H1 (cell line): ENCODE measurements around the gene CDH15. TPM values are rescaled to one million over a fixed set of nuclear protein-coding genes. Genes with fewer than 3 reads are reported as not detected.

Source experiments
- CTCF ChIA-PET: fragments of 300-600 bp; sonication (Branson Sonifier 250); formaldehyde crosslinking; loops from one replicate; lab custom pipeline; 2021; ENCODE audit not compliant: partially characterized antibody; lab: Charles Lee
- POLR2A ChIA-PET: fragments of 300-600 bp; sonication (Branson Sonifier 250); formaldehyde crosslinking; loops from one replicate; lab custom pipeline; 2021; ENCODE audit warnings: inconsistent platforms; ENCODE audit not compliant: partially characterized antibody; lab: Charles Lee
- DNase-seq, 2 experiments: peaks; one replicate each; pipeline versions ENCODE4 v3.0.0 to v3.0.0-alpha.2; 2010 to 2022; ENCODE audit warnings: low spot score in 2 of 2, low read depth in 1 of 2, mixed read lengths in 1 of 2
- FAIRE-seq: peaks from 2 replicates; lab custom pipeline; 2011; peaks lifted over from hg19 to GRCh38; lab: Jason Lieb, UNC
- H2AFZ ChIP-seq: 2 replicates; pipeline ENCODE4 v1.8.1; 2012; ENCODE audit warnings: low read length, inconsistent platforms
- H2AK5ac ChIP-seq: 2 replicates; pipeline ENCODE4 v1.6.1; 2013; ENCODE audit warnings: low read depth, low read length
- H2BK120ac ChIP-seq: replicated peaks from 2 replicates; pipeline ENCODE3; 2013; ENCODE audit warnings: low read depth, low read length, inconsistent platforms
- H2BK12ac ChIP-seq: 2 replicates; pipeline ENCODE4 v1.6.1; 2013; ENCODE audit warnings: low read depth, low read length
- H2BK15ac ChIP-seq: 2 replicates; pipeline ENCODE4 v1.6.1; 2013; ENCODE audit warnings: low read length
- H2BK20ac ChIP-seq: 2 replicates; pipeline ENCODE4 v1.6.1; 2013; ENCODE audit warnings: low read length
- H2BK5ac ChIP-seq: 2 replicates; pipeline ENCODE4 v1.6.1; 2013; ENCODE audit warnings: low read depth, low read length
- H3K14ac ChIP-seq: 2 replicates; pipeline ENCODE4 v1.6.1; 2013; ENCODE audit warnings: inconsistent platforms; ENCODE audit not compliant: insufficient read length
- H3K18ac ChIP-seq: 2 replicates; pipeline ENCODE4 v1.6.1; 2013; ENCODE audit warnings: low read length; ENCODE audit errors: extremely low read depth
- H3K23ac ChIP-seq: 2 replicates; pipeline ENCODE4 v1.6.1; 2013; ENCODE audit warnings: inconsistent platforms; ENCODE audit not compliant: insufficient read length
- H3K23me2 ChIP-seq: 2 replicates; pipeline ENCODE4 v1.6.1; 2013; ENCODE audit warnings: low read depth, low read length
- H3K27ac ChIP-seq: 2 replicates; pipeline ENCODE4 v1.6.1; 2011; ENCODE audit warnings: low read depth, low read length, inconsistent platforms
- H3K27me3 ChIP-seq, 4 experiments: replicated peaks in 1 of 4; 1 replicate in 1 of 4; 2 replicates in 3 of 4; pipeline versions ENCODE4 v1.6.1 to v1.8.1; 2011 to 2013; ENCODE audit warnings: low read length in 3 of 4, mild to moderate bottlenecking in 3 of 4, inconsistent platforms in 2 of 4, mixed read lengths in 2 of 4, moderate library complexity in 1 of 4; ENCODE audit not compliant: control insufficient read depth in 3 of 4, insufficient read depth in 3 of 4; ENCODE audit errors: extremely low read depth in 1 of 4
- H3K36me3 ChIP-seq, 4 experiments: 2 replicates each; pipeline versions ENCODE4 v1.6.1 to v1.8.1; 2011 to 2013; ENCODE audit warnings: mild to moderate bottlenecking in 4 of 4, low read length in 3 of 4, moderate library complexity in 2 of 4, control low read depth in 1 of 4, inconsistent platforms in 1 of 4; ENCODE audit not compliant: insufficient read depth in 4 of 4, control insufficient read depth in 2 of 4
- H3K4ac ChIP-seq: replicated peaks from 2 replicates; pipeline ENCODE3; 2013; ENCODE audit warnings: low read length, low read depth, mixed read lengths, inconsistent platforms; ENCODE audit not compliant: insufficient read length
- H3K4me1 ChIP-seq, 4 experiments: replicated peaks in 1 of 4; 1 replicate in 1 of 4; 2 replicates in 3 of 4; pipeline versions ENCODE4 v1.6.1 to v1.8.1; 2011 to 2013; ENCODE audit warnings: low read length in 3 of 4, inconsistent platforms in 2 of 4, mixed read lengths in 1 of 4; ENCODE audit not compliant: insufficient read depth in 4 of 4, control insufficient read depth in 3 of 4
- H3K4me2 ChIP-seq, 2 experiments: 2 replicates each; pipeline versions ENCODE4 v1.6.1 to v1.8.1; 2011 to 2013; ENCODE audit warnings: low read depth in 2 of 2, low read length in 2 of 2, control low read depth in 1 of 2, inconsistent platforms in 1 of 2, mild to moderate bottlenecking in 1 of 2; ENCODE audit not compliant: insufficient read depth in 1 of 2
- H3K4me3 ChIP-seq, 4 experiments: fragments of 200-600, 300-600 bp in 1 of 4; sonication (generic), shearing (Covaris generic), sonication (Bioruptor Twin) in 1 of 4; 2 replicates each; pipeline versions ENCODE4 v1.5.1 to v1.8.1; 2011 to 2016; ENCODE audit warnings: low read length in 4 of 4, low read depth in 3 of 4, control low read depth in 2 of 4, inconsistent platforms in 2 of 4, mild to moderate bottlenecking in 2 of 4, mixed read lengths in 1 of 4, moderate library complexity in 1 of 4; ENCODE audit not compliant: insufficient read depth in 2 of 4; ENCODE audit errors: extremely low read depth in 1 of 4
- H3K56ac ChIP-seq: replicated peaks from 2 replicates; pipeline ENCODE3; 2013; ENCODE audit warnings: low read depth, mild to moderate bottlenecking, mixed read lengths, low read length, inconsistent platforms; ENCODE audit not compliant: insufficient read length
- H3K79me1 ChIP-seq: 2 replicates; pipeline ENCODE4 v1.6.1; 2013; ENCODE audit warnings: low read depth, low read length, control low read depth
- H3K79me2 ChIP-seq, 2 experiments: 2 replicates each; pipeline versions ENCODE4 v1.6.1 to v1.8.1; 2012 to 2013; ENCODE audit warnings: low read length in 2 of 2, mild to moderate bottlenecking in 2 of 2, inconsistent platforms in 1 of 2; ENCODE audit not compliant: insufficient read depth in 2 of 2, control insufficient read depth in 1 of 2
- H3K9ac ChIP-seq, 4 experiments: replicated peaks in 1 of 4; 1 replicate in 1 of 4; 2 replicates in 3 of 4; pipeline versions ENCODE4 v1.6.1 to v1.8.1; 2011 to 2013; ENCODE audit warnings: low read depth in 3 of 4, low read length in 3 of 4, control low read depth in 2 of 4, mild to moderate bottlenecking in 2 of 4, moderate library complexity in 2 of 4, inconsistent platforms in 1 of 4; ENCODE audit errors: extremely low read depth in 1 of 4
- H3K9me3 ChIP-seq, 2 experiments: 2 replicates each; pipeline versions ENCODE4 v1.6.1 to v1.8.1; 2012 to 2013; ENCODE audit warnings: mild to moderate bottlenecking in 2 of 2, moderate library complexity in 2 of 2, control low read depth in 1 of 2, inconsistent platforms in 1 of 2, low read depth in 1 of 2, low read length in 1 of 2, mixed read lengths in 1 of 2; ENCODE audit not compliant: insufficient read depth in 2 of 2
- H4K20me1 ChIP-seq, 2 experiments: replicated peaks in 1 of 2; 2 replicates each; pipeline versions ENCODE3 to v1.8.1; 2011 to 2013; ENCODE audit warnings: inconsistent platforms in 2 of 2, low read length in 2 of 2, mild to moderate bottlenecking in 1 of 2; ENCODE audit not compliant: insufficient read depth in 2 of 2, control insufficient read depth in 1 of 2
- H4K5ac ChIP-seq: 2 replicates; pipeline ENCODE4 v1.6.1; 2013; ENCODE audit warnings: low read length, low read depth, mixed read lengths, inconsistent platforms; ENCODE audit not compliant: insufficient read length
- H4K8ac ChIP-seq: 2 replicates; pipeline ENCODE4 v1.8.0; 2013; ENCODE audit warnings: mild to moderate bottlenecking, moderate library complexity, low read length, inconsistent platforms; ENCODE audit not compliant: insufficient read depth; ENCODE audit errors: extremely low read depth
- H4K91ac ChIP-seq: replicated peaks from 2 replicates; pipeline ENCODE3; 2013; ENCODE audit warnings: low read length, mixed read lengths, inconsistent platforms; ENCODE audit not compliant: insufficient read length
- HDAC6 ChIP-seq: IDR thresholded peaks from one replicate; pipeline ENCODE4 v1.7.1; 2012; ENCODE audit warnings: low read depth, mild to moderate bottlenecking, inconsistent platforms, low read length, moderate library complexity
- SAP30 ChIP-seq: fragments of 300-600 bp; sonication (generic); IDR thresholded peaks from 2 replicates; pipeline ENCODE4 v1.7.1; 2012; ENCODE audit warnings: low read length, moderate library complexity, mild to moderate bottlenecking, inconsistent platforms; ENCODE audit not compliant: insufficient read depth, insufficient replicate concordance
- SIN3A ChIP-seq, 2 experiments: IDR thresholded peaks in 1 of 2; conservative IDR thresholded peaks in 1 of 2; 2 replicates each; pipeline ENCODE4 v1.6.1; 2011 to 2012; ENCODE audit warnings: low read length in 2 of 2, improper control_type of control experiment in 1 of 2, low read depth in 1 of 2, mild to moderate bottlenecking in 1 of 2
- TAF7 ChIP-seq: optimal IDR thresholded peaks from 2 replicates; pipeline ENCODE3; 2011; ENCODE audit warnings: low read depth, mild to moderate bottlenecking, inconsistent platforms, low read length, moderate library complexity, borderline replicate concordance
- WGBS, 2 experiments: shearing (Covaris generic) in 1 of 2; methylation state at CpG; one replicate each; pipeline versions ENCODE4 v1.1.6 to v1.1.7; 2013 to 2015; ENCODE audit warnings: low lambda C conversion rate in 2 of 2, mixed read lengths in 2 of 2, inconsistent platforms in 1 of 2, low coverage in 1 of 2, missing lambda C conversion rate in 1 of 2; ENCODE audit not compliant: insufficient replicate concordance in 2 of 2, insufficient coverage in 1 of 2, insufficient read length in 1 of 2; ENCODE audit errors: extremely low coverage in 1 of 2, missing lambda C conversion rate in 1 of 2; 5-methylcytosine and 5-hydroxymethylcytosine counted together
- polyA plus RNA-seq, 7 experiments: library from polyadenylated mRNA; depleted of rRNA in 3 of 7; stranded (reverse) in 5 of 7; unstranded in 2 of 7; fragments of >200 nt in 5 of 7; fragments of 200-250 nt in 2 of 7; gene quantifications; 1 replicate in 5 of 7; 2 replicates in 1 of 7; 4 replicates in 1 of 7; pipeline versions ENCODE4 v1.2.1 to v1.2.3, GENCODE V29; 2011 to 2013; ENCODE audit warnings: missing spikeins in 2 of 7, mixed read lengths in 2 of 7
- total RNA-seq: library from RNA; stranded (reverse); fragmentation: NEBNext Ultra II Directional; extraction: Animal tissue kit (Norgen Biotek cat#: 25700); gene quantifications from 2 replicates; pipeline ENCODE4 v1.2.1, GENCODE V29; 2021
- TF ChIP-seq, protein P1 (sequence below): IDR thresholded peaks from 2 replicates; pipeline ENCODE4 v1.6.1; 2012; ENCODE audit warnings: inconsistent platforms

Gene CDH15
- total and polyA plus RNA-seq, 2 of the 8 experiments (the other 6 are each of a cell fraction or from before 2014, with no cell fraction given): 0.50 to 0.82 TPM

DNA sequence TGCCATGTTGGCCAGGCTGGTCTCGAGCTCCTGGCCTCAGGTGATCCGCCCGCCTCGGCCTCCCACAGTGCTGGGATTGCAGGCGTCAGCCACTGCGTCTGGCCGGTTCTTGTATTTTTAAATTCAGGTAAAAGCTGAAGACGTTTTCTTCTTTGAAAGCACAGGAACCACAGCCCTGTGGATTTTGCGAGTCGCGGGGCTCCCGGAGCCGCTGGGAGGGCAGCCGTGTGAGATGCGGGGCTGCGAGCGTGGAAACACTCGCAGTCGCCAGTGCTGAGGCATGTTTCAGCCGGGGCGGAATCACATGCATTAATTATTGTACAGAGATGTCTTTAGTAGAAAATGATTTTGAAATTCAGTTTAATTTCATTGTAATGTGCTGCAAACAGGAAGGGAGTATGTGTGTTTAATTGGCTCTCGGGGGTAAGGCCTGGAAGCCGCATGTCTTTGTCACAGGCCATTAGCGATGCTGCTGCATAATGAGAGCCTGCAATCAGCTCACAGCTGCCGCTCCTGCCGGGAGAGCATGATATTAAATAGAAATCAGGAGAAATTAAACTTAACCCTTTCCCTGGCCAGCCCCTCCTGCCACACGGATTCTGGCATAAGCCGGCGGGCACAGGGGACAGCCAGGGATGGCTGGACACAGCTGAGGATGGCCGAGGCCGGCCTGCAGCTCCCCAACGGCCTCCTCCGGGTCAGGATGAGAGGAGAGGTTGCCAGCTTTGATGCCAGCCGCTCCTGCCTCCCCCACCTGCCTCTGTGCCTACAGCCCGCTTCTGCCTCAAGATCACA, 35.4 kb upstream of the CDH15 start:
- Histone ChIP-seq H2AK5ac (no peak overlapping the region), H3K4ac (no peak overlapping the region), H2BK120ac (no peak overlapping the region), H3K4me1 (no peaks in the 10 kb centered on the region), H3K4me2 (no peak overlapping the region), H3K14ac (no peak overlapping the region), H2BK20ac (no peak overlapping the region), H4K8ac (no peak overlapping the region), H4K5ac (no peak overlapping the region), H3K79me1 (no peaks in the 10 kb centered on the region), H2BK15ac (no peak overlapping the region), H4K20me1 (peaks cover 0 to 7% of the 10 kb centered on the region in 2 experiments), H3K4me3 (no peak overlapping the region), H3K9me3 (no peaks in the 10 kb centered on the region), H3K23ac (no peak overlapping the region), H3K56ac (no peak overlapping the region), H3K79me2 (no peaks in the 10 kb centered on the region), H3K36me3 (peaks cover 0 to 17% (median 10%) of the 10 kb centered on the region in 4 experiments; a peak in 4 of 8 replicates), H3K23me2 (no peaks in the 10 kb centered on the region), H2BK12ac (no peak overlapping the region), H2BK5ac (no peak overlapping the region), H2AFZ (no peak overlapping the region), H3K9ac (no peak overlapping the region), H3K18ac (no peak overlapping the region), H3K27me3 (no peaks in the 10 kb centered on the region), H3K27ac (no peak overlapping the region), H4K91ac (no peak overlapping the region)
- ChIA-PET POLR2A (no interaction called here), CTCF (no interaction called here)
- FAIRE-seq (no peak), DNase-seq (no peak)
- TF ChIP-seq, protein P1, sequence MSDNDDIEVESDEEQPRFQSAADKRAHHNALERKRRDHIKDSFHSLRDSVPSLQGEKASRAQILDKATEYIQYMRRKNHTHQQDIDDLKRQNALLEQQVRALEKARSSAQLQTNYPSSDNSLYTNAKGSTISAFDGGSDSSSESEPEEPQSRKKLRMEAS: no peak
- TF ChIP-seq SAP30 (no peak), SIN3A (conservative IDR thresholded peaks at IDR 0.05 in 1 of 2, IDR thresholded peaks at IDR 0.05 in 1 of 2; ENCODE audit: low read depth in 1 of 2, low read length in 2 of 2) (no peak), HDAC6 (no peak), TAF7 (no peak)
- 96% methylated on average over 35 of the region's 35 CpGs; no CpG with 5 or more reads in 1 of the 2 experiments for WGBS, 2 experiments
